HPDE6-E6E7 (cell line): ENCODE data around the gene DDR2.

Experiments
- DNase-seq: peaks from one replicate; pipeline ENCODE4 v3.0.0; 2011; ENCODE audit warnings: missing footprints; ENCODE audit errors: extremely low spot score

Gene DDR2

DNA sequence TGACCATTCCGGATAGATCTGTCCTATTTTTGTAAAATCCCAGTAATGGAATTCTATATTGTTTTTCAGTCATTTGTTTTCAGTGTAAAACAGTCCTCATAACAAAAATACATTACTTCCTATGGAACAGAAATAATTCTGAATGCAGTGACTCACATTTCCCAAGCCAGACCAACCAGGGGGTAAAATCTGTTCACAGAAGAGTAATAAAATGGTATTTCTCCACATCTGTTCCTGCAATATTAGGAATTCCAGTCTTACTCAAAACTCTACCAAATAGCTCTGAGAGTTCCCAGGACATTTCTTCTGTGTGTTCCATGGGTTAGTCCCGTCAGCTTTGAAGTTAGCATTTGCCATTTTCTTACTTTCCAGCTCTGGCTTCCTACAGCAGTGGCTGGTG, 2.6 kb upstream of the DDR2 start:
- DNase-seq = no peak

DNA sequence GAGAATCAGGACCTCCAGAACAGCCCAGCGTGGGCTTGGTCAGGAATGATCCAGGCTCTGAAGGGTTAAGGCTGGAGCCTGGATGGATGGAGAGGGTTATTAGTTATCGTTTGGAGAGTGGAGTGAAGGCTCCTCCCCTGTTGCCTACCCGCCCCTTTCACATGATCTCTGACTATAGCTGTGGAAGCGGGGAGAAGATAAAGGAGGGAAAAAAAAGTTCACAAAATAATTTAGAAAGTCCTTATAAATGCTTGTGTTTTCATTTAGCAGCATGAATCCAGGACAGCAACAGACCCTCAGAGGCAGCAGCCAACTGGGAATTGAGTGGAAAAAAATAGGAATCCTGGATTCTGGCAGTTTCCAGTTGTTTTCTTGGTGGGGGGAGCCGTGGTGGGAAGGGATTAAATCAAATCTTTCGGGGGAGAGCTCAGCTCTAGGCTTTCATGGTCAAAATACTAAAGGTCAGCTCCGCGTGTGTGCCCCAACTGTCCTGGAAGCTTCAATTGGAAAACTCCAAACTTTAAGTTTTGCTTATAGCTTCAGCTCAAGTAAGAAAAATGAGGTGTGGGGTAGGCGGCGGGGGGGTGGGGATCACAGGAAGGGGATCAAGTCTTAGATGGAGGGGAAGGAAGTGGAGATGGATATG, 595 bp upstream of the DDR2 start:
- DNase-seq = no peak

DNA sequence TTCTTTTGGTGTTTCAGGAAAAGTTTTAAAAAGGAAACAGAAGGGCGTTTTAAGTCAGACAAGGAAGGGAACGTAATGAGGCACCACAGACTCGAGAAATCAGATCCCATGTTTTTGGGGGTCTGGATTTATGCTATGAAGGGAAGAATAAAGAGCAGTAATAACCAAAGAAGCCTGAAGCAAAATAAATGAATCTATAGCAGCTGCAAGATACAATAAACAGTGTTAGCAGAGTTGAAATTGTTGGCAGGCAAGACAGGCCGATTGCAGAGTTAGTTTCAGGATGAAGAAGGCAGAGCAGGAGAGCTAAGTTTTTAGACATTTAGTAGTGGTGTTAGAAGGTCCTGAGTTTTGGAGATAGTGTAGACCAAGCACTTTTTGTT, 425 bp downstream of the DDR2 start:
- no peak for DNase-seq

DNA sequence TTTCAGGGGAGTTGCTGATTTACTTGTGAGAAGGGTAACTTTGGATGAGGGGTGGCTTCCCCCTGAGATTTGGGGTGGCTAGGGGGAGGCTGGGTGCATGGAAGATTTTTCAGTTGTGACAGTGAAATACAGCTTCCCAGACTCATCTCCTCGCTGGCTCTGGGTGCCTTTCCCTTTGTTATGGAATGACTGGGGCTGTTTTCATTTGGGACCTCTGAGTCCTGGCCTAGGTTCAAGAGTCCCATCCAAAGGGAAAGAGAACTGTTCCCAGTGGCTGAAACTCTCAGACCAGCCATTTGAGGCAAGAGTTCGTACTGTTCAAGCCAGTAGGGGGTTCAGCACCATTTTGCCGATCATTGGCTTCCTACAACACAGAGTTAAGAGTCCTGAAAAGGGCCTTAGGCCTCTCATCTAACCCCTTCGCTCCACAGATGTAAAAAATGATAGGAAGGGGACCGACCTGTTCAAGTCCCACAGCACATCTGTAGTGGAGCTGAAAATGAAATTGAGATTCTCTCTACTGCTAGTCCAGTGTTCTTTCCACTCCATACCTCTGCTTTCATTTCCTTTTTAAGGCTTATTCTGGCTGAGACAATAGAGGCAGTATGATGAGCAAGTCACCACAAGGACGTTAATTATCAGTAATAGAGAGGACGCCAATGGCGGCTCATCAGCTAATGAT, 958 bp downstream of the DDR2 start:
- no peak for DNase-seq

DNA sequence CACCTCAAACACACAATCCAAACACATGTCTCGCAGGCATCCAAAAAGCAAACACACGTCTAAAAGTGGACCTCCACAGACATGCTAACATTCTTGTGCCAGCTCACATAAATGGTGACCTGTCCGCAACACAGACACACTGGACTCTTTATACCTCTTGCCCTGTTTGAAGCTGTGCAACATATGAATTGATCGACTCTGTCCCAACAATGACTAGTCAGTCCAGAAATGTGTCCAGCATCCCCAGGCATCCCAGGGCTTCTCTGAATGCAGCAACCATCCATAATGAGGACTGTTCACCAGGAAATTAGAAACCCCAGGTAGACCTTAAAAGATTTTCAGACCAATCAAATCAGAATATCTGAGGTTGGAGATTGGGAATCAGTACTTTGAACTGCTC, 3.2 kb downstream of the DDR2 start:
- DNase-seq = no peak

DNA sequence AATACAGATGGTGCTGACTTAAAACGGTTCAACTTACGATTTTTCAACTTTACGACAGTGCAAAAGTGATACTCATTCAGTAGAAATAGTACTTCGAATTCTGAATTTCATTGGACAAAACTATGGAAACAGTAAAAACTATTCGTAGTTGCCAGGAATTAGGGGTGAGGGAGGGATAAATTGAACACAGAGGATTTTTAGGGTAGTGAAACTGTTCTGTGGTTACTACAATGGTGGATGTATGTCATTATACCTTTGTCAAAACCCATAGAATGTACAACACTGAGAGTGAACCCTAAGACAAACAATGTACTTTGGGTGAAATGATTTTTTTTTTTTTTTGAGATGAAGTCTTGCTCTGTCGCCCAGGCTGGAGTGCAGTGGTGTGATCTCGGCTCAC, 7.5 kb downstream of the DDR2 start:
- DNase-seq = no peak

DNA sequence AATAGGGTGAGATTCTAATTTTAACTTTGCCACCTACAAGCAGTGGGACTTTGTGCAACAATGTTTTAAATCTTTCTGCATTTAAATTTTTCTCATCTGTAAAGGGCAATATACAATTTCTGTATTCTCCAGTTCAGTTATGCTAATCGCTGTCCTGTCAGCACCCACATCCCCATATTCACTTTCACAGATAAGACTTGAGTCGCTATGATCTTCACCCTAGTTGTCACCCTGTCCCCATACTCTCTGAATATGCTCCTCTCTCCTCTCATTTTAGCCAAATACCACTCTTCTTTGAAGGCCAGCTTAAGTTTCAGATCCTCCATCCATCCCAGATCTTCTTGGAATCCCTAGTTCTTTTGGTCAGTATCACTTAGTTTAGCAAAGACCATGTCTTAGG, 8.8 kb downstream of the DDR2 start:
- no peak for DNase-seq

DNA sequence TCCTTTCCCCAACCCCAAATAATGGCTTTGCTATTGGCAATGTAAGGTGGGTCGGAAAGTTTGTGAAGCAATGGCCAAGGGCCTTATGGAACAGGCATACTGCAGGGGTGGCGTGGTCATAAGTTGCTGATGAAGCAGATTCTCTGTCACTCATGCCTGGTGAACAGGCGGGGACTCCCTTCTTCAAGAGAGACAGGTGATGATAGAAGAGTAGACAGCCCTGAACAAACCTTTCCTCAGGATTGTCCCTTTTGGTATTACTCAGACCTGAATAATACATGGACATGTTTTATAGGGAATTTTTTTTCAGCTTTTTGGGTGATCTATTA, 12.7 kb downstream of the DDR2 start:
- no peak for DNase-seq

DNA sequence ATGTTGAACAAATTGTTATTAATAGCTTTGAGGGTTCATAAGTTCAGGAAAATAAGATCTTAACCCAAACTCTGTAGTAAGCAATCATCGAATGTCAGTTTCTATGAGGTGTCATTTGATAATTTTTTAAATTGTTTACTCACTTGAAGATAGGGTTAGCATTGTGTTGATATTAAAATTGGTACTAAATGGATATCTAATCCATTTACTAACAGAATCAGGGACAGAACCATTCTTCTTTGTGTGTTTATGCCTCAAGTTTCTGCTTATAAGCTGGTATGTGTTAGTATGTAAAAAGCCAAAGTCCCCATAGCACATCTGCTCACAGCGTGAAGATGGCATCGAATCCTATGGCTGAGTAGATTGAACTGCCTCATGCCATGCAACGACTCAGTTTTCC, 13.4 kb downstream of the DDR2 start:
- DNase-seq = no peak

- no peak for DNase-seq
These were observed 17.3 kb downstream of the DDR2 start for GRCh38 chr1:162649583-162649982.

DNA sequence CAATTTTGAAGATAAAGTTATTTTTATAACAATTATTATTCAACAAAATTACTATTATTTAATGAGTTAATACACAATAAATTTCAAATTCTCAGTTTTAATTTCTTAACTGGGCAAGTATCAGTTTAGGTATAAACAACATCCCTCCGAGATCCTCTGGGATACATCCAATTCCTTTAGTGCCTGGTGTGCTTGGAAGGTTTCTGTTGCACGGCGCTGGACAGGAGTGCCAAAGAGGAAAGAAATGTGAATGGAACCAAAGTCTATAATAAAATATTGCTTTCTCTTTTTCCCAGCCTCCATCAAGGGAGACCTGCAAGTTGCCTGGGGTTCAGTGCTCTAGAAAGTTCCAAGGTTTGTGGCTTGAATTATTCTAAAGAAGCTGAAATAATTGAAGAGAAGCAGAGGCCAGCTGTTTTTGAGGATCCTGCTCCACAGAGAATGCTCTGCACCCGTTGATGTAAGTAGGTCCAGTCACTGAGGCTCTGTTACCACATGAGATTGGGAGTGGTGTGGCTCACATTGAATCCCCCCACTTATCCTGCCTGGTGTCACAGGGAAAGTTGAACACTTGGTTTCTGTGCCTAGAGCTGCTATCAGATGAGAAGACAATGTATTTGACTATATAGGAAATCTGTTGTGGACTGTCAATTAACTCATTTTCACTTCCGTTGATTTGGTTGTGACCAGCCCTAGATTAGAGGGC, 22.8 kb downstream of the DDR2 start:
- no peak for DNase-seq

DNA sequence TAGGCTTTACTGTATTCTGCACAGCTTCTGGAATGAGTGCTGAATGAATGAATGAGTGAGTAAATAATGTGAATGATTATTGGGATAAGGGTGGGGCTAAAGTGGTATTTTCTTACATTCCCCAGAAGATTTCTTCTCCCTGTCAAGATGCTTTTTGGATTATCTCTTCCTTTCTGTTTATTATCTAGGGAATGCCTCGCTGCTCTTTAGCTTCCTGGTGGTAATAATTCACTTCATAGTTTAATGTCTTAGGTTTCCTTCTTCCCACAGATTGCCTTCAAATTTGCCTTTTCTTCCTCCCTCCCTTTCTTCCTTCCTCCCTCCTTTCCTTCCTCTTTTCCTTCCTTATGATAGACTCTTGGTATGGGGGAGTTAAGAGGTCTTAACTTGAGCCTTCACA, 24.0 kb downstream of the DDR2 start:
- no peak for DNase-seq

GRCh38 chr1:162660574-162660973, 28.3 kb downstream of the DDR2 start:
- no peak for DNase-seq

DNA sequence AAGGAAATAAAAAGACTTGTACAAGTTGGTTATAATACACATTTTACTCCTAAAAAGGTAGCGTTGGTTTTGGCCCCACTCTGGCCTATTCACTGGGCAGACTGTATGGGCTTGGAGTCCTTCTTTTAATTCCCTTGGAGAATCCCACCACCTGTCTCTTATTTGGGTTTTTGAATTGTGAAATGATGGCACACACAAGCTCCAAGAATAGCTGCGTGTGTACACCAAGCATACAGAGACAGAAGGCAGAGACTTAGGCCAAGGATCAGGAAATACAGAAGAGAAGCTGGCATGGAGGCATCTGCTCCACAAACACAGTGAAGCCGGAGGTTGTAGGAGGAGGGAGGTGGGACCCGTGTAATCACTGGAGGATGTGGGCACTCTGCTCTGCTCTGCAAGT, 29.1 kb downstream of the DDR2 start:
- DNase-seq = no peak

GRCh38 chr1:162662013-162662412, 29.7 kb downstream of the DDR2 start:
- DNase-seq = no peak

GRCh38 chr1:162663086-162663485, 30.8 kb downstream of the DDR2 start:
- no peak for DNase-seq

DNA sequence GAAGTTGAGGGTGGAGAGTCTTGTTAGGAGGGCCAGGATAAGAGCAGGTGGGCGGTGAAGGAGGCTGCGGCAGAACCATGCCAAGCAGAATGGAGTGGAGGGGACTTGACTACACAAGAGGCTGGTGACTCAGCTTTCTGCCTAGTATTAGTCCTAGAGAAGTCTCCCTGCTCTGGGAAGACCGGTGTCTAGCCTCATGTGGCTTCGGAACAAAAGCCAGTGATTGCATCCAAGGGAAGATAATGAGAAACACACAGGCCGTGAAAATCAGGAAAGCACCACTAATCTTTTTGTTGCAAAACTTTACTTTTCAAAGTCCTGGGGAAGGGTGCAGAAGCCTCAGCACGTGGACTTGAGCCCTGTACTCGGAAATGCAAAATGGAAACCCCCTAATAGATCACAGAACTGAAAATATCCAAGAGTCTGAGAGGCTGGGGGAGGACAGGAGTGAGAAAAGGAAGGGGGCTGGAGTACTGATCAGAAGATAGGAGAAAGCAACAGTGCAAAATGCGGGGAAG, 31.4 kb downstream of the DDR2 start:
- DNase-seq = no peak

GRCh38 chr1:162666006-162666645, 33.9 kb downstream of the DDR2 start:
- no peak for DNase-seq

- DNase-seq = no peak
These were observed 35.3 kb downstream of the DDR2 start for GRCh38 chr1:162667381-162668080.

- DNase-seq = no peak
These were observed 38.8 kb downstream of the DDR2 start for GRCh38 chr1:162670928-162671663.

DNA sequence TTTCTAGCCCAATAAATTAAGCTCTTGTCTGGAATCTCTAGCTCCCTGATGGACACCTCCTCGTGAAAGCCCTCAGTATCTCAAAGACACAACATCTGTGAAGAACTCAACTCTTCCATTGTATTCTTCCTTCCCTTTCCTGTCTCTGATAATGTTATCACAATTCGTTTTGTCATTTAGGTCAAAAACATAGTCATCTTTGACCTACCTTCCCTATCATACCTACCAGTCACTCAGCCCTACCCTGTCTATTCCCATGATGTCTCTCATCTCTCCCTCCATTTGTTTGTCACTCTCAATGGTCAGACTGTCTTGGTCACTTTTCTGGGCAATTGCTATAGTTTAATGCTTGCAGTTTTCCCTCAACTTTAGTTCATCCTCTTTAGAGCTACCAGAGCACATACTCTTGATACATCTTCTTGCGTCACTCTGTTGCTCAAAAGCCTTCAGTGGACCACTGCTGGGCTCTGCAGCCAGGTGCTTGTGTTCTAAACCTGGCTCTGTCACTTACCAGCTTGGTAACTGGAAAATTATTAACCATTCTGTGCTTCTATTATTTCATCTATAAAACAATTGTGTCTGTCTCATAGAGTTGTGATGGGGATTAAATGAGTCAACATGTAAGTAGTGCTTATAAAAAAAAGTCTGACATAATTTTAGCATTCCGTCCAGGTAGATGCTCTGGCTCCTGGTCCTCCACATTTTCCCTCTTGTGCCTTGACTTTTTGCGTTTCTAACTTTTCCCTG, 39.6 kb downstream of the DDR2 start:
- no peak for DNase-seq
